ENCODE results near the gene ARAP3. TPM values are rescaled to one million over a fixed set of nuclear protein-coding genes. Genes with fewer than 3 reads are reported as not detected.

The ARAP3 gene
- total and polyA plus RNA-seq, 2 donors (not counting 1 experiment from before 2014, with no cell fraction given) = 0.34 to 3.7 TPM

GRCh38 chr5:141615991-141616720 is 65.9 kb downstream of the ARAP3 start:
- H3K4me3 ChIP-seq (ENCODE audit: control extremely low read depth in 1 of 5, extremely low read depth in 1 of 5, insufficient read depth in 1 of 5, low read depth in 2 of 5, low read length in 4 of 5) = peak overlapping the region in 3 of 5 experiments; percentile 13 to 92 (median 84)
- H3K9ac ChIP-seq (ENCODE audit: low read length) = peak overlapping the region; percentile 93
- Mint-ChIP-seq H3K4me1 (peaks cover 68% of the 10 kb centered on the region), H3K27ac (peak overlapping the region; percentile 81), H3K4me3 (peak overlapping the region; percentile 93), H3K27me3 (no peaks in the 10 kb centered on the region), H3K9me3 (ENCODE audit: insufficient read depth) (no peaks in the 10 kb centered on the region)
- H3K4me2 ChIP-seq (replicated peaks; ENCODE audit: low read depth, low read length, poor library complexity, severe bottlenecking) = peak overlapping the region; percentile 84
- WGBS (ENCODE audit: insufficient coverage) = 71% methylated on average over 2 of the region's 9 CpGs
- TF ChIP-seq EZH2 (IDR thresholded peaks at IDR 0.05; ENCODE audit: borderline replicate concordance, insufficient read depth, low read depth, low read length, poor library complexity, severe bottlenecking) (no peak), CTCF (IDR thresholded peaks at IDR 0.05) (no peak)
- peak overlapping the region; percentile 11 to 92 for H3K27ac ChIP-seq (ENCODE audit: low read length in 2 of 2)
- peaks cover 9% of the 10 kb centered on the region for H4K20me1 ChIP-seq (ENCODE audit: control insufficient read depth, insufficient read depth, low read length, poor library complexity, severe bottlenecking)
- DNase-seq (no peak), ATAC-seq (ENCODE audit: low read depth) (no peak)
- H3K79me2 ChIP-seq (ENCODE audit: control insufficient read depth, insufficient read depth, low read length) = peaks cover 91% of the 10 kb centered on the region
- peaks cover 37 to 48% of the 10 kb centered on the region in 2 donors for H3K4me1 ChIP-seq (ENCODE audit: control insufficient read depth in 2 of 2, insufficient read depth in 2 of 2, low read length in 2 of 2)
- H3K27me3 ChIP-seq (replicated peaks in 1 of 4; ENCODE audit: control extremely low read depth in 1 of 4, control insufficient read depth in 3 of 4, insufficient read depth in 4 of 4, low read length in 3 of 4) = no peaks in the 10 kb centered on the region
- peaks cover 2 to 15% of the 10 kb centered on the region in 2 experiments for H3K36me3 ChIP-seq (replicated peaks in 1 of 2; ENCODE audit: control extremely low read depth in 1 of 2, control insufficient read depth in 1 of 2, extremely low read depth in 1 of 2, insufficient read depth in 2 of 2, low read length in 1 of 2)
- peaks cover 0 to 4% (median 0%) of the 10 kb centered on the region in 3 donors for H3K9me3 ChIP-seq (ENCODE audit: control extremely low read depth in 1 of 3, control insufficient read depth in 2 of 3, insufficient read depth in 1 of 3, low read length in 2 of 3)
- H2AFZ ChIP-seq (ENCODE audit: insufficient read depth, low read depth, low read length, poor library complexity, severe bottlenecking) = no peak overlapping the region
- intact Hi-C loops (cut with micrococcal nuclease) = no loop called here
- ChIA-PET CTCF (interaction anchor here (0.7 to 28.1 kb wide), 8 partner anchors 9 to 971 kb away, joined by 3 to 760 read pairs (median 21); partner anchors contain the start of genes HDAC3, RELL2 and TAF7), POLR2A (interaction anchor here (0.7 to 4.4 kb wide), 4 partner anchors 8 to 24 kb away, joined by 3 to 34 read pairs (median 7); partner anchors contain the start of genes HDAC3 and RELL2)

- Histone ChIP-seq H3K79me2 (ENCODE audit: control insufficient read depth, insufficient read depth, low read length) (peaks cover 99% of the 10 kb centered on the region), H3K36me3 (replicated peaks in 1 of 2; ENCODE audit: control extremely low read depth in 1 of 2, control insufficient read depth in 1 of 2, extremely low read depth in 1 of 2, insufficient read depth in 2 of 2, low read length in 1 of 2) (peaks cover 0 to 2% of the 10 kb centered on the region in 2 experiments), H3K4me3 (ENCODE audit: control extremely low read depth in 1 of 5, extremely low read depth in 1 of 5, insufficient read depth in 1 of 5, low read depth in 2 of 5, low read length in 4 of 5) (no peak overlapping the region), H3K4me2 (replicated peaks; ENCODE audit: low read depth, low read length, poor library complexity, severe bottlenecking) (peak overlapping the region; percentile 9), H3K27ac (ENCODE audit: low read length in 2 of 2) (peak overlapping the region in 1 of 2 donors; percentile 12), H3K4me1 (ENCODE audit: control insufficient read depth in 2 of 2, insufficient read depth in 2 of 2, low read length in 2 of 2) (peaks cover 41 to 60% of the 10 kb centered on the region in 2 donors), H3K27me3 (replicated peaks in 1 of 4; ENCODE audit: control extremely low read depth in 1 of 4, control insufficient read depth in 3 of 4, insufficient read depth in 4 of 4, low read length in 3 of 4) (no peaks in the 10 kb centered on the region), H3K9me3 (ENCODE audit: control extremely low read depth in 1 of 3, control insufficient read depth in 2 of 3, insufficient read depth in 1 of 3, low read length in 2 of 3) (peaks cover 0 to 4% (median 0%) of the 10 kb centered on the region in 3 donors), H3K9ac (ENCODE audit: low read length) (no peak overlapping the region), H2AFZ (ENCODE audit: insufficient read depth, low read depth, low read length, poor library complexity, severe bottlenecking) (no peak overlapping the region), H4K20me1 (ENCODE audit: control insufficient read depth, insufficient read depth, low read length, poor library complexity, severe bottlenecking) (peaks cover 15% of the 10 kb centered on the region)
- ChIA-PET POLR2A (no interaction called here), CTCF (interaction anchor here (1.0 to 28.1 kb wide), 3 partner anchors 21 to 28 kb away, joined by 3 to 760 read pairs (median 5); no protein-coding TSS in a partner anchor)
- Mint-ChIP-seq H3K4me3 (no peak overlapping the region), H3K4me1 (peaks cover 73% of the 10 kb centered on the region), H3K27me3 (no peaks in the 10 kb centered on the region), H3K9me3 (ENCODE audit: insufficient read depth) (no peaks in the 10 kb centered on the region), H3K27ac (no peak overlapping the region)
- no peak for TF ChIP-seq CTCF (IDR thresholded peaks at IDR 0.05)
- no peak for TF ChIP-seq EZH2 (IDR thresholded peaks at IDR 0.05; ENCODE audit: borderline replicate concordance, insufficient read depth, low read depth, low read length, poor library complexity, severe bottlenecking)
- ATAC-seq (ENCODE audit: low read depth) = no peak
- intact Hi-C loops (cut with micrococcal nuclease) = no loop called here
- no peak for DNase-seq
Measured at GRCh38 chr5:141613344-141613743, 68.7 kb downstream of the ARAP3 start.

Data from B cell (primary cell).